K562 (cell line): Measurements from ENCODE around the gene BRCC3. TPM values are rescaled to one million over a fixed set of nuclear protein-coding genes. Genes with fewer than 3 reads are reported as not detected.
A peak's percentile ranks its signal among the peaks of the same experiment; 100 is the strongest.

ENCODE experiments used
- EHMT2 ChIP-seq: fragments of 450-650 bp; IDR thresholded peaks from 2 replicates; pipeline ENCODE4 v1.6.1; 2018; ENCODE audit warnings: antibody characterized with exemption
- ESRRB ChIP-seq: fragments of 250-450 bp; sonication (Bioruptor Pico); IDR thresholded peaks from 2 replicates; pipeline ENCODE4 v1.5.0; 2020; ENCODE audit warnings: mild to moderate bottlenecking, moderate library complexity, borderline replicate concordance
- KLF16 ChIP-seq: IDR thresholded peaks from 2 replicates; pipeline ENCODE4 v1.6.1; 2016; ENCODE audit warnings: antibody characterized with exemption
- NR2F6 ChIP-seq: fragments of 450-650 bp; formaldehyde crosslinking; IDR thresholded peaks from 2 replicates; pipeline ENCODE4 v1.4.0; 2020; ENCODE audit warnings: mild to moderate bottlenecking
- SAP30 ChIP-seq: fragments of 200-600 bp; sonication (generic); IDR thresholded peaks from 2 replicates; pipeline ENCODE4 v1.6.1; 2012; ENCODE audit warnings: borderline replicate concordance, low read depth, mild to moderate bottlenecking, moderate library complexity, low read length, control low read depth, inconsistent platforms; ENCODE audit not compliant: insufficient read depth, poor library complexity, severe bottlenecking
- SIX5 ChIP-seq, 2 experiments: IDR thresholded peaks; 2 replicates each; pipeline ENCODE4 v1.6.1; 2011; ENCODE audit warnings: low read length in 2 of 2, borderline replicate concordance in 1 of 2, low read depth in 1 of 2, mild to moderate bottlenecking in 1 of 2, moderate library complexity in 1 of 2; ENCODE audit not compliant: insufficient read depth in 1 of 2
- TCF3 ChIP-seq: sonication (generic); formaldehyde crosslinking; IDR thresholded peaks from 2 replicates; pipeline ENCODE4 v1.4.0; 2020; ENCODE audit warnings: mild to moderate bottlenecking, missing genetic modification reagents
- ZBTB43 ChIP-seq: sonication (generic); formaldehyde crosslinking; IDR thresholded peaks from 2 replicates; pipeline ENCODE4 v1.8.0; 2023; ENCODE audit warnings: mild to moderate bottlenecking, missing genetic modification reagents
- ZNF121 ChIP-seq: sonication (generic); formaldehyde crosslinking; conservative IDR thresholded peaks from 2 replicates; pipeline ENCODE4 v1.8.0; 2022; ENCODE audit warnings: missing genetic modification reagents
- ZNF184 ChIP-seq: sonication (generic); formaldehyde crosslinking; IDR thresholded peaks from 2 replicates; pipeline ENCODE4 v1.5.0; 2020; ENCODE audit warnings: missing genetic modification reagents
- ZNF3 ChIP-seq: fragments of 250-450 bp; sonication (Bioruptor Pico); IDR thresholded peaks from 2 replicates; pipeline ENCODE4 v1.5.0; 2021; ENCODE audit warnings: mild to moderate bottlenecking, moderate library complexity
- polyA plus RNA-seq, 8 experiments: library from polyadenylated mRNA; depleted of rRNA in 4 of 8; stranded (reverse) in 5 of 8; unstranded in 3 of 8; fragments of >200 nt; fragmentation: Nextera tagmentation in 2 of 8; fragmentation: Illumina TruSeq in 1 of 8; extraction: Ambion mirVana in 2 of 8; extraction: Trizol in 1 of 8; gene quantifications; 2 replicates each; pipeline versions ENCODE4 v1.2.1 to v1.2.3, GENCODE V29; 2011 to 2014; ENCODE audit warnings: inconsistent platforms in 1 of 8, missing spikeins in 1 of 8
- total RNA-seq, 7 experiments: library from RNA; depleted of rRNA in 6 of 7; stranded (reverse); fragments of >200 nt in 6 of 7; fragmentation: Illumina TruSeq in 2 of 7; extraction: Trizol in 2 of 7; gene quantifications; 2 replicates each; pipeline versions ENCODE4 v1.2.1 to v1.2.3, GENCODE V29; 2011 to 2021; ENCODE audit warnings: low replicate concordance in 1 of 7
- TF ChIP-seq, protein P1 (sequence below), 2 experiments: fragments of 450-650 bp; IDR thresholded peaks; 2 replicates each; pipeline ENCODE4 v1.6.1; 2016; ENCODE audit warnings: mild to moderate bottlenecking in 2 of 2, borderline replicate concordance in 1 of 2, low read depth in 1 of 2, moderate library complexity in 1 of 2
- TF ChIP-seq, protein P2 (sequence below): fragments of 250-450 bp; sonication (Bioruptor Pico); IDR thresholded peaks from 2 replicates; pipeline ENCODE4 v1.5.0; 2021
- TF ChIP-seq, protein P3 (sequence below), 2 experiments: fragments of 450-650 bp; IDR thresholded peaks; 2 replicates each; pipeline ENCODE4 v1.6.1; 2016

BRCC3 gene
- total and polyA plus RNA-seq, 9 of the 15 experiments (the other 6 are each of a cell fraction or from before 2014, with no cell fraction given) = 9.6 to 44.8 (median 26.7) TPM

DNA sequence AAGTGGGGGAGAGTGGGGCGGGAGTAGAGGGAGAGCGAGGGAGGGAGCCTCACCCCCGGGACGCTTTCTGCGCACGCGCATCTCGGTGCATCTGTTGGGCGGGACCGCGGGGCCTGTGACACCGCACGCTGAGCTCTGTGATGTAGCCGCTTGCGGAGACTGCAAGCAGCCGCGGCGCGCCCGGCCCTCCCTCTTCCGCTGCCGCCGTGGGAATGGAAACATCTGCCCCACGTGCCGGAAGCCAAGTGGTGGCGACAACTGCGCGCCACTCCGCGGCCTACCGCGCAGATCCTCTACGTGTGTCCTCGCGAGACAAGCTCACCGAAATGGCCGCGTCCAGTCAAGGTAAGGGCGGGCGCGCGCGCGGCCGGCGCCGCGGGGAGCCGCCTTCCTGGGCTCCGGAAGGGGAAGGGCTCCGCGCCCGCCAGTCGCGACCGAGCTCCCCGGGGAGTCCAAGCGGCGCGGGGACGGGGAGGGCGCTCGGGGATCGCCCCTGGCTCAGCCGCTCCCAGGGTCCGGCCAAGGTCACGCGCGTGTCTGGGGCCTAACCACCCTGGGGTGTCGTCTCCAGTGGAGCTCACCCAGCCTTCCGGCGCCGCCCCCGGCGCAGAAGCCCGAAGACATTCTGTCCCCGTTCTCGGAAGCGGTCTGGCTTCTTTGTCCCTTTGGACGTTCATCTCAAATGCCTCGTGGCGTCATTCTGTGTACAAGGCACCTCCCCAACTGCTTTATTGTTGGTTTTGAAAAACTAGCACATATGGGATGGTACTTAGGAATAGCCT lies 44.4 kb upstream of the BRCC3 start, which contains the start of gene FUNDC2 (continued):
- TF ChIP-seq, protein P1, sequence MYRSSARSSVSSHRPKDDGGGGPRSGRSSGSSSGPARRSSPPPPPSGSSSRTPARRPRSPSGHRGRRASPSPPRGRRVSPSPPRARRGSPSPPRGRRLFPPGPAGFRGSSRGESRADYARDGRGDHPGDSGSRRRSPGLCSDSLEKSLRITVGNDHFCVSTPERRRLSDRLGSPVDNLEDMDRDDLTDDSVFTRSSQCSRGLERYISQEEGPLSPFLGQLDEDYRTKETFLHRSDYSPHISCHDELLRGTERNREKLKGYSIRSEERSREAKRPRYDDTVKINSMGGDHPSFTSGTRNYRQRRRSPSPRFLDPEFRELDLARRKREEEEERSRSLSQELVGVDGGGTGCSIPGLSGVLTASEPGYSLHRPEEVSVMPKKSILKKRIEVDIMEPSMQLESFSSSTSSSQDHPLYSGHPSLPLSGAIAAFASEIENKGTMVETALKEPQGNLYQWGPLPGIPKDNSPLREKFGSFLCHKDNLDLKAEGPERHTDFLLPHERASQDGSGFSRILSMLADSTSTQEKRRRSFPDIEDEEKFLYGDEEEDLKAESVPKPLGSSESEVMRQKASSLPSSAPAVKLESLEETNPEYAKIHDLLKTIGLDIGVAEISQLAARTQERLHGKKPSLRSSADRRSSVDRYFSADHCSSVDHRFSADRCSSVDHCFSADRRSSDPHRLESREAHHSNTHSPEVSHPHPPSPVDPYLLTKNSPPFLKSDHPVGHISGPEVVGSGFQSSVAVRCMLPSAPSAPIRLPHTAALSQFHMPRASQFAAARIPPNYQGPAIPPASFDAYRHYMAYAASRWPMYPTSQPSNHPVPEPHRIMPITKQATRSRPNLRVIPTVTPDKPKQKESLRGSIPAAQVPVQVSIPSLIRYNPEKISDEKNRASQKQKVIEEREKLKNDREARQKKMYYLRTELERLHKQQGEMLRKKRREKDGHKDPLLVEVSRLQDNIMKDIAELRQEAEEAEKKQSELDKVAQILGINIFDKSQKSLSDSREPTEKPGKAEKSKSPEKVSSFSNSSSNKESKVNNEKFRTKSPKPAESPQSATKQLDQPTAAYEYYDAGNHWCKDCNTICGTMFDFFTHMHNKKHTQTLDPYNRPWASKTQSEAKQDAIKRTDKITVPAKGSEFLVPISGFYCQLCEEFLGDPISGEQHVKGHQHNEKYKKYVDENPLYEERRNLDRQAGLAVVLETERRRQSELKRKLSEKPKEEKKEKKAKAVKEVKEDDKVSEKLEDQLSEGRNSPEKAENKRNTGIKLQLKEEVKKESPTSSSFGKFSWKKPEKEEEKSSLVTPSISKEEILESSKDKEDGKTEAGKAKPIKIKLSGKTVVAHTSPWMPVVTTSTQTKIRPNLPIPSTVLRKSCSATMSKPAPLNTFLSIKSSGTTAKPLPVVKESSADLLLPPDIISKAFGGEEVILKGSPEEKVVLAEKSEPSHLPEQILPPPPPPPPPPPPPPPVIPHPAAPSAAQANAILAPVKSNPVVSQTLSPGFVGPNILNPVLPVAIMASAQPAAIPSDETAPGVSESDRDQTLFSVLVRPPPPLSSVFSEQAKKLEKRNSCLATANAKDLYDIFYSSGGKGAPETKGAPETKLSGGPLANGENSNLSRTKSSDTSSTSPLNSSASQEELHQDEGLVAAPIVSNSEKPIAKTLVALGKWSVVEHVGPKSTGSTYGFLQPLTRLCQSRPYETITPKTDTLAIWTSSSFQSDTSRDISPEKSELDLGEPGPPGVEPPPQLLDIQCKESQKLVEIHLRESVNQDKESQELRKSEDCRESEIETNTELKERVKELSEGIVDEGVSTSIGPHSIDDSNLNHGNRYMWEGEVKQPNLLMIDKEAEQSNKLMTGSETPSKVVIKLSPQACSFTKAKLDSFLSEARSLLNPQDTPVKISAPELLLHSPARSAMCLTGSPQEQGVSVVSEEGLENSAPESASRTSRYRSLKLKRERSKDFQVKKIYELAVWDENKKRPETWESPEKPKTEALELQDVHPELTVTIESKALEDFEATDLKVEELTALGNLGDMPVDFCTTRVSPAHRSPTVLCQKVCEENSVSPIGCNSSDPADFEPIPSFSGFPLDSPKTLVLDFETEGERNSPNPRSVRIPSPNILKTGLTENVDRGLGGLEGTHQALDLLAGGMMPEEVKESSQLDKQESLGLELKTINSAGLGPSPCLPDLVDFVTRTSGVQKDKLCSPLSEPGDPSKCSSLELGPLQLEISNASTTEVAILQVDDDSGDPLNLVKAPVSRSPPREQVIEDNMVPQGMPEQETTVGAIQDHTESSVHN (IDR thresholded peaks at IDR 0.05; ENCODE audit: borderline replicate concordance in 1 of 2, low read depth in 1 of 2) = no peak
- TF ChIP-seq TCF3 (CRISPR knock-in tag) (no peak; the same call in 1 of the 2 replicates), ZNF121 (no peak), ZNF3 (no peak), NR2F6 (CRISPR knock-in tag) (no peak), KLF16 (no peak), ESRRB (CRISPR knock-in tag) (no peak), EHMT2 (no peak), SIX5 (IDR thresholded peaks at IDR 0.05; ENCODE audit: borderline replicate concordance in 1 of 2, insufficient read depth in 1 of 2, low read depth in 1 of 2, low read length in 2 of 2) (no peak), ZNF184 (CRISPR knock-in tag) (no peak), ZBTB43 (CRISPR knock-in tag) (no peak), SAP30 (peak; percentile 58)
- TF ChIP-seq, protein P2, sequence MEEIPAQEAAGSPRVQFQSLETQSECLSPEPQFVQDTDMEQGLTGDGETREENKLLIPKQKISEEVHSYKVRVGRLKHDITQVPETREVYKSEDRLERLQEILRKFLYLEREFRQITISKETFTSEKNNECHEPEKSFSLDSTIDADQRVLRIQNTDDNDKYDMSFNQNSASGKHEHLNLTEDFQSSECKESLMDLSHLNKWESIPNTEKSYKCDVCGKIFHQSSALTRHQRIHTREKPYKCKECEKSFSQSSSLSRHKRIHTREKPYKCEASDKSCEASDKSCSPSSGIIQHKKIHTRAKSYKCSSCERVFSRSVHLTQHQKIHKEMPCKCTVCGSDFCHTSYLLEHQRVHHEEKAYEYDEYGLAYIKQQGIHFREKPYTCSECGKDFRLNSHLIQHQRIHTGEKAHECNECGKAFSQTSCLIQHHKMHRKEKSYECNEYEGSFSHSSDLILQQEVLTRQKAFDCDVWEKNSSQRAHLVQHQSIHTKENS (CRISPR knock-in tag) = no peak
- TF ChIP-seq, protein P3, sequence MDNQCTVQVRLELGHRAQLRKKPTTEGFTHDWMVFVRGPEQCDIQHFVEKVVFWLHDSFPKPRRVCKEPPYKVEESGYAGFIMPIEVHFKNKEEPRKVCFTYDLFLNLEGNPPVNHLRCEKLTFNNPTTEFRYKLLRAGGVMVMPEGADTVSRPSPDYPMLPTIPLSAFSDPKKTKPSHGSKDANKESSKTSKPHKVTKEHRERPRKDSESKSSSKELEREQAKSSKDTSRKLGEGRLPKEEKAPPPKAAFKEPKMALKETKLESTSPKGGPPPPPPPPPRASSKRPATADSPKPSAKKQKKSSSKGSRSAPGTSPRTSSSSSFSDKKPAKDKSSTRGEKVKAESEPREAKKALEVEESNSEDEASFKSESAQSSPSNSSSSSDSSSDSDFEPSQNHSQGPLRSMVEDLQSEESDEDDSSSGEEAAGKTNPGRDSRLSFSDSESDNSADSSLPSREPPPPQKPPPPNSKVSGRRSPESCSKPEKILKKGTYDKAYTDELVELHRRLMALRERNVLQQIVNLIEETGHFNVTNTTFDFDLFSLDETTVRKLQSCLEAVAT (IDR thresholded peaks at IDR 0.05) = no peak
